Panc1 (cell line): Measurements from ENCODE around the gene VARS1.

ENCODE experiments used
- CTCF ChIP-seq: fragments of 450-650 bp; IDR thresholded peaks from 2 replicates; pipeline ENCODE4 v1.5.1; 2017; ENCODE audit warnings: mild to moderate bottlenecking
- POLR2AphosphoS5 ChIP-seq: IDR thresholded peaks from 2 replicates; pipeline ENCODE4 v1.6.1; 2012; ENCODE audit warnings: mild to moderate bottlenecking, low read depth, low read length, moderate library complexity
- SIN3A ChIP-seq: IDR thresholded peaks from 2 replicates; pipeline ENCODE4 v1.6.1; 2012; ENCODE audit warnings: low read depth, mild to moderate bottlenecking, low read length, moderate library complexity, borderline replicate concordance; ENCODE audit not compliant: insufficient read depth

GRCh38 chr6:31781244-31782125 is 14.1 kb downstream of the VARS1 start:
- TF ChIP-seq POLR2AphosphoS5: no peak
- no peak for TF ChIP-seq CTCF
- TF ChIP-seq SIN3A: no peak
